B cell (primary cell): Measurements from ENCODE around the gene ZNF462. TPM values are rescaled to one million over a fixed set of nuclear protein-coding genes. Genes with fewer than 3 reads are reported as not detected.

ENCODE experiments used
- ATAC-seq: fragments of 200-7000 bp; cut with Tn5 transposase; one replicate; pipeline ENCODE4 v1.10.0; 2021; ENCODE audit warnings: low read depth, mild to moderate bottlenecking, moderate number of reproducible peaks, moderate library complexity
- CTCF ChIA-PET: fragments of 350-600 bp; sonication (Branson Sonifier 250); formaldehyde crosslinking; loops from one replicate; lab custom pipeline; 2021; ENCODE audit warnings: antibody characterized with exemption, inconsistent platforms; lab: Charles Lee
- POLR2A ChIA-PET: fragments of 350-600 bp; sonication (Branson Sonifier 250); formaldehyde crosslinking; loops from one replicate; lab custom pipeline; 2021; ENCODE audit warnings: antibody characterized with exemption; lab: Charles Lee
- DNase-seq: peaks from one replicate; pipeline ENCODE4 v3.0.0; 2013
- H2AFZ ChIP-seq: 2 replicates; pipeline ENCODE4 v1.6.1; 2012; ENCODE audit warnings: mild to moderate bottlenecking, low read depth, low read length; ENCODE audit not compliant: insufficient read depth, poor library complexity, severe bottlenecking
- H3K27ac ChIP-seq, 2 donors: 1 replicate in 1 of 2; 2 replicates in 1 of 2; pipeline ENCODE4 v1.5.1; 2012 to 2013; ENCODE audit warnings: low read length in 2 of 2, mild to moderate bottlenecking in 2 of 2, moderate library complexity in 1 of 2
- H3K27me3 ChIP-seq, 4 experiments: fragments of 200-600 bp in 1 of 4; sonication (generic) in 1 of 4; replicated peaks in 1 of 4; 1 replicate in 2 of 4; 2 replicates in 2 of 4; pipeline versions ENCODE4 v1.6.1 to v1.7.0; 2013 to 2016; ENCODE audit warnings: low read length in 3 of 4, mild to moderate bottlenecking in 2 of 4, mixed read lengths in 1 of 4, moderate library complexity in 1 of 4; ENCODE audit not compliant: insufficient read depth in 4 of 4, control insufficient read depth in 3 of 4; ENCODE audit errors: control extremely low read depth in 1 of 4
- H3K36me3 ChIP-seq, 2 experiments: replicated peaks in 1 of 2; 1 replicate in 1 of 2; 2 replicates in 1 of 2; pipeline versions ENCODE4 v1.6.1 to v1.7.1; 2013; ENCODE audit warnings: low read length in 1 of 2; ENCODE audit not compliant: insufficient read depth in 2 of 2, control insufficient read depth in 1 of 2; ENCODE audit errors: control extremely low read depth in 1 of 2, extremely low read depth in 1 of 2
- H3K4me1 ChIP-seq, 2 donors: fragments of 200-600 bp in 1 of 2; sonication (generic) in 1 of 2; 1 replicate in 1 of 2; 2 replicates in 1 of 2; pipeline versions ENCODE4 v1.5.1 to v1.6.1; 2013 to 2017; ENCODE audit warnings: low read length in 2 of 2; ENCODE audit not compliant: control insufficient read depth in 2 of 2, insufficient read depth in 2 of 2
- H3K4me2 ChIP-seq: replicated peaks from 2 replicates; pipeline ENCODE3; 2012; ENCODE audit warnings: mild to moderate bottlenecking, low read depth, low read length; ENCODE audit not compliant: poor library complexity, severe bottlenecking
- H3K4me3 ChIP-seq, 5 experiments: fragments of 200-600 bp in 1 of 5; sonication (generic) in 1 of 5; 1 replicate in 3 of 5; 2 replicates in 2 of 5; pipeline versions ENCODE4 v1.5.1 to v1.7.0; 2011 to 2016; ENCODE audit warnings: low read length in 4 of 5, mild to moderate bottlenecking in 4 of 5, low read depth in 2 of 5, control low read depth in 1 of 5, moderate library complexity in 1 of 5; ENCODE audit not compliant: insufficient read depth in 1 of 5; ENCODE audit errors: control extremely low read depth in 1 of 5, extremely low read depth in 1 of 5
- H3K79me2 ChIP-seq: fragments of 200-600 bp; sonication (generic); one replicate; pipeline ENCODE4 v1.6.0; 2016; ENCODE audit warnings: low read length; ENCODE audit not compliant: control insufficient read depth, insufficient read depth
- H3K9ac ChIP-seq: fragments of 200-600 bp; sonication (generic); 2 replicates; pipeline ENCODE4 v1.6.1; 2017; ENCODE audit warnings: mild to moderate bottlenecking, low read length, moderate library complexity
- H3K9me3 ChIP-seq, 3 donors: one replicate each; pipeline versions ENCODE4 v1.6.1 to v1.7.1; 2013; ENCODE audit warnings: low read length in 2 of 3; ENCODE audit not compliant: control insufficient read depth in 2 of 3, insufficient read depth in 1 of 3; ENCODE audit errors: control extremely low read depth in 1 of 3
- H4K20me1 ChIP-seq: 2 replicates; pipeline ENCODE4 v1.6.0; 2012; ENCODE audit warnings: mild to moderate bottlenecking, low read length; ENCODE audit not compliant: insufficient read depth, control insufficient read depth, poor library complexity, severe bottlenecking
- H3K27ac Mint-ChIP-seq: one replicate; pipeline ENCODE4 v1.8.0; 2021; ENCODE audit warnings: mixed read lengths
- H3K27me3 Mint-ChIP-seq: one replicate; pipeline ENCODE4 v1.8.0; 2021; ENCODE audit warnings: mixed read lengths
- H3K4me1 Mint-ChIP-seq: one replicate; pipeline ENCODE4 v1.8.0; 2021; ENCODE audit warnings: mixed read lengths
- H3K4me3 Mint-ChIP-seq: one replicate; pipeline ENCODE4 v1.8.0; 2021; ENCODE audit warnings: mixed read lengths
- H3K9me3 Mint-ChIP-seq: one replicate; pipeline ENCODE4 v1.8.0; 2022; ENCODE audit warnings: mixed read lengths; ENCODE audit not compliant: insufficient read depth
- CTCF ChIP-seq: fragments of 200-600 bp; IDR thresholded peaks from one replicate; pipeline ENCODE4 v1.8.0; 2022; ENCODE audit warnings: antibody characterized with exemption, mild to moderate bottlenecking
- EZH2 ChIP-seq: IDR thresholded peaks from 2 replicates; pipeline ENCODE4 v1.6.1; 2012; ENCODE audit warnings: borderline replicate concordance, low read depth, mild to moderate bottlenecking, moderate library complexity, low read length; ENCODE audit not compliant: insufficient read depth, poor library complexity, severe bottlenecking
- WGBS: methylation state at CpG from one replicate; pipeline ENCODE4 v1.1.5; 2013; ENCODE audit warnings: missing lambda C conversion rate; ENCODE audit not compliant: insufficient coverage; 5-methylcytosine and 5-hydroxymethylcytosine counted together
- intact Hi-C: fragments of 100-400 bp; cut with micrococcal nuclease; formaldehyde crosslinking; loops from one replicate; pipeline ENCODE4 v1.10.0; 2022
- polyA plus RNA-seq: library from polyadenylated mRNA; depleted of rRNA; stranded (reverse); fragments of >200 nt; gene quantifications from 2 replicates; pipeline ENCODE4 v1.2.3, GENCODE V29; 2012
- total RNA-seq, 2 donors: library from RNA; stranded (reverse); fragments of 120-200 nt in 1 of 2; gene quantifications; 1 replicate in 1 of 2; 2 replicates in 1 of 2; pipeline versions ENCODE4 v1.2.3 to v1.2.4, GENCODE V29; 2013 to 2022

ZNF462 gene
- total and polyA plus RNA-seq, 2 donors (not counting 1 experiment from before 2014, with no cell fraction given): not detected

DNA sequence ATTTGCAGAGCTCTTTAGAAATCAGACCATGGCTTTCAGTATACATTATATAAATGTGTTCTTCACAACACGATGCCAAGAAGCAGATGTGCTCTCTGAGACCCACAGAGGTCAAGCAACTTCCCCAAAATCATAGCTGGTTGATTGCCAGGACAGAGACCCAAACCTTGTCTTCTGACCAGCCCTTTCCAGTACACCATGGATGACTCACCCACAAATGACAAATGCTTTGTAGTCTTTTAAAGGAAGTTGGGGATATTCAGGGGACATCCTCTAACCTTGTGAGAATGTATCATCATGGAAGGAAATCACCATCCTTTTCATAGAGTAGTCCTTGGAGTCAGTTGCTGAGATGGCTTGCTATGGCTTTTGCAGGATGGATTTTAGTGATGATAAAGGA is 30.1 kb downstream of the ZNF462 start:
- Histone ChIP-seq H3K79me2 (no peaks in the 10 kb centered on the region), H3K27me3 (no peaks in the 10 kb centered on the region), H4K20me1 (no peaks in the 10 kb centered on the region), H3K4me3 (no peak overlapping the region), H2AFZ (no peak overlapping the region), H3K4me2 (no peak overlapping the region), H3K36me3 (no peaks in the 10 kb centered on the region), H3K27ac (no peak overlapping the region), H3K9ac (no peak overlapping the region), H3K4me1 (no peaks in the 10 kb centered on the region), H3K9me3 (no peaks in the 10 kb centered on the region)
- no CpG with 5 or more reads among the region's 1 CpG for WGBS
- ChIA-PET CTCF (no interaction called here), POLR2A (no interaction called here)
- no peaks in the 10 kb centered on the region for H3K9me3 Mint-ChIP-seq
- no peak for ATAC-seq
- TF ChIP-seq CTCF: no peak
- no peak for TF ChIP-seq EZH2
- H3K4me3 Mint-ChIP-seq: no peak overlapping the region
- H3K27me3 Mint-ChIP-seq: no peaks in the 10 kb centered on the region
- intact Hi-C loops: no loop called here
- DNase-seq: no peak
- no peak overlapping the region for H3K27ac Mint-ChIP-seq
- H3K4me1 Mint-ChIP-seq: no peaks in the 10 kb centered on the region

GRCh38 chr9:106896695-106897094 is 33.7 kb downstream of the ZNF462 start:
- Histone ChIP-seq H3K9ac (no peak overlapping the region), H2AFZ (no peak overlapping the region), H3K4me2 (no peak overlapping the region), H3K79me2 (no peaks in the 10 kb centered on the region), H3K27ac (no peak overlapping the region), H3K4me3 (no peak overlapping the region), H3K27me3 (no peaks in the 10 kb centered on the region), H4K20me1 (no peaks in the 10 kb centered on the region), H3K36me3 (no peaks in the 10 kb centered on the region), H3K4me1 (no peaks in the 10 kb centered on the region), H3K9me3 (no peaks in the 10 kb centered on the region)
- H3K4me3 Mint-ChIP-seq: no peak overlapping the region
- no peaks in the 10 kb centered on the region for H3K27me3 Mint-ChIP-seq
- no peak for DNase-seq
- no CpG with 5 or more reads among the region's 1 CpG for WGBS
- ChIA-PET CTCF (no interaction called here), POLR2A (no interaction called here)
- H3K27ac Mint-ChIP-seq: no peak overlapping the region
- peaks cover 6% of the 10 kb centered on the region for H3K9me3 Mint-ChIP-seq
- TF ChIP-seq CTCF (no peak), EZH2 (no peak)
- intact Hi-C loops: no loop called here
- no peaks in the 10 kb centered on the region for H3K4me1 Mint-ChIP-seq
- no peak for ATAC-seq
